ENCODE data around the gene C5orf47.

The C5orf47 gene

DNA sequence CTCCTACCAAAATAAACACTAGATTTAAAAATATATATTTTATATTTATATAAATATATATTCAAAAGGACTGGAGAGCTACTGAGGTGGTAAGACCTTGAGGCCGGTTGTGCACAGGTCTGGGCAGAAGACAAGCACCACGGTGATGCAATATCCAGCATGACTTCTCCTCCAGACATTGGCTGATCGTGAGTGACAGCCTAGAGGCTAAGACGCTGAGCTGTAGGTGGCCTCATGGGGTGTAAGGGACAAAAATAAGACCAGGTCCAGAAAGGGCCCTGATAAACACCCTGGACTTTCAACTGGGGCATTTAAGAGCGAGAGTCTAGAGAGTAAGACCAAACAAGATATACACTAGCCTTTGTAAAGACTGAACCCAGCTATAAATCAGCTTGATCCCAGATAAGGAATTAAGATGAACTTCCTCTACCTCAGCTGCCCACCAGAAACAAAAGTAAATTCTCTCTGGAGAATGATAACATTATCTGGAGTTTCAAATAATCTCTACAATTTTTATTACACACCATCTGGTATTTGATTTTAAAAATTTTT lies 14.2 kb upstream of the C5orf47 start:
- Histone ChIP-seq H3K79me1 (ENCODE audit: low read length) (peaks cover 3% of the 10 kb centered on the region), H3K9me3 (ENCODE audit: insufficient read depth, low read depth, low read length) (no peaks in the 10 kb centered on the region), H3K9ac (ENCODE audit: low read length) (no peak overlapping the region), H3K4me1 (ENCODE audit: control insufficient read depth in 1 of 2, insufficient read depth in 2 of 2, low read length in 2 of 2) (peaks cover 6 to 12% of the 10 kb centered on the region in 2 experiments), H3K27me3 (ENCODE audit: insufficient read depth, low read length) (no peaks in the 10 kb centered on the region), H3K36me3 (ENCODE audit: control insufficient read depth in 1 of 2, insufficient read depth in 2 of 2, low read length in 2 of 2) (no peaks in the 10 kb centered on the region), H3K4ac (ENCODE audit: low read depth, low read length) (no peak overlapping the region), H3K4me3 (ENCODE audit: low read depth, low read length) (no peak overlapping the region), H3K14ac (ENCODE audit: low read length) (no peak overlapping the region), H3K27ac (ENCODE audit: low read depth, low read length) (no peak overlapping the region), H2BK5ac (ENCODE audit: low read depth, low read length, poor library complexity) (no peak overlapping the region), H2BK120ac (ENCODE audit: insufficient read depth, low read length, poor library complexity) (no peak overlapping the region), H4K12ac (ENCODE audit: low read depth, low read length) (no peak overlapping the region), H3K79me2 (ENCODE audit: control insufficient read depth, insufficient read depth, low read length, poor library complexity) (no peaks in the 10 kb centered on the region), H3K18ac (ENCODE audit: low read length) (no peak overlapping the region), H4K8ac (ENCODE audit: low read depth, low read length) (no peak overlapping the region), H2AK5ac (ENCODE audit: low read length) (no peak overlapping the region), H2BK12ac (ENCODE audit: low read length) (no peak overlapping the region), H4K91ac (ENCODE audit: low read depth, low read length) (no peak overlapping the region), H3K4me2 (ENCODE audit: low read length) (no peak overlapping the region), H3K23ac (ENCODE audit: low read length) (no peak overlapping the region), H2AFZ (ENCODE audit: insufficient read depth, low read length, poor library complexity) (no peak overlapping the region)
- peak in 1 of 2 donors; percentile 38 for DNase-seq
- WGBS (ENCODE audit: extremely low coverage, insufficient coverage, insufficient read length) = no CpG with 5 or more reads among the region's 5 CpGs

- H2AK5ac ChIP-seq (ENCODE audit: low read length) = no peak overlapping the region
- H3K4me3 ChIP-seq (ENCODE audit: low read depth, low read length) = no peak overlapping the region
- H3K4ac ChIP-seq (ENCODE audit: low read depth, low read length) = no peak overlapping the region
- H4K91ac ChIP-seq (ENCODE audit: low read depth, low read length) = no peak overlapping the region
- H3K27me3 ChIP-seq (ENCODE audit: insufficient read depth, low read length) = no peaks in the 10 kb centered on the region
- H2BK120ac ChIP-seq (ENCODE audit: insufficient read depth, low read length, poor library complexity) = no peak overlapping the region
- H3K27ac ChIP-seq (ENCODE audit: low read depth, low read length) = no peak overlapping the region
- peaks cover 1% of the 10 kb centered on the region for H3K9me3 ChIP-seq (ENCODE audit: insufficient read depth, low read depth, low read length)
- no peak overlapping the region for H4K8ac ChIP-seq (ENCODE audit: low read depth, low read length)
- no peaks in the 10 kb centered on the region for H3K79me1 ChIP-seq (ENCODE audit: low read length)
- H3K9ac ChIP-seq (ENCODE audit: low read length) = no peak overlapping the region
- no peak for DNase-seq
- no CpG with 5 or more reads among the region's 5 CpGs for WGBS (ENCODE audit: extremely low coverage, insufficient coverage, insufficient read length)
- no peak overlapping the region for H4K12ac ChIP-seq (ENCODE audit: low read depth, low read length)
- no peaks in the 10 kb centered on the region for H3K4me1 ChIP-seq (ENCODE audit: control insufficient read depth in 1 of 2, insufficient read depth in 2 of 2, low read length in 2 of 2)
- no peaks in the 10 kb centered on the region for H3K79me2 ChIP-seq (ENCODE audit: control insufficient read depth, insufficient read depth, low read length, poor library complexity)
- H3K14ac ChIP-seq (ENCODE audit: low read length) = no peak overlapping the region
- H2BK5ac ChIP-seq (ENCODE audit: low read depth, low read length, poor library complexity) = no peak overlapping the region
- H3K18ac ChIP-seq (ENCODE audit: low read length) = no peak overlapping the region
- no peak overlapping the region for H3K23ac ChIP-seq (ENCODE audit: low read length)
- no peak overlapping the region for H2BK12ac ChIP-seq (ENCODE audit: low read length)
- H3K4me2 ChIP-seq (ENCODE audit: low read length) = no peak overlapping the region
- H3K36me3 ChIP-seq (ENCODE audit: control insufficient read depth in 1 of 2, insufficient read depth in 2 of 2, low read length in 2 of 2) = no peaks in the 10 kb centered on the region
- no peak overlapping the region for H2AFZ ChIP-seq (ENCODE audit: insufficient read depth, low read length, poor library complexity)
Measured at GRCh38 chr5:173981185-173981761, 7.7 kb upstream of the C5orf47 start.

DNA sequence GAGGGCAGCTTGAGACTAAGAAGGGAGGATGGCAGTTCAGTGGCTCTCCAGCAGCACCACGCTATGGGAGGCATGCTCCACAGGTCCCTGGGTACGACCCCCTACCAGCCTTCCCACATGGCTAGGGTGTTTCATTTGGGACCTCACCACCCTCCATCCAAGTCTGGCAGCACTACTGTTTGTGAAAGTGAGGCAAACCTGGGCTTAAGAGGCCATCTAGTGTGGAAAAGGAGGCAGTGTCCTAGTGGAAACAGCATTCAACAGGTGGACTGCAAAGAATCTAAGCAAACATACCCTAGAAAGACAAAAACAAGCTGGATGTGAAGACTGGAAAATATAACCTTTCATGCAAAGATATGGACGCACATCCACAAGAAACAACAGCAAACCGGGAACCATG lies 4.8 kb upstream of the C5orf47 start:
- Histone ChIP-seq H2BK5ac (ENCODE audit: low read depth, low read length, poor library complexity) (no peak overlapping the region), H3K9me3 (ENCODE audit: insufficient read depth, low read depth, low read length) (peaks cover 1% of the 10 kb centered on the region), H3K4me1 (ENCODE audit: control insufficient read depth in 1 of 2, insufficient read depth in 2 of 2, low read length in 2 of 2) (no peaks in the 10 kb centered on the region), H4K12ac (ENCODE audit: low read depth, low read length) (no peak overlapping the region), H4K8ac (ENCODE audit: low read depth, low read length) (no peak overlapping the region), H3K9ac (ENCODE audit: low read length) (no peak overlapping the region), H2BK12ac (ENCODE audit: low read length) (no peak overlapping the region), H3K27me3 (ENCODE audit: insufficient read depth, low read length) (no peaks in the 10 kb centered on the region), H3K4me2 (ENCODE audit: low read length) (no peak overlapping the region), H3K14ac (ENCODE audit: low read length) (no peak overlapping the region), H2AFZ (ENCODE audit: insufficient read depth, low read length, poor library complexity) (no peak overlapping the region), H2BK120ac (ENCODE audit: insufficient read depth, low read length, poor library complexity) (no peak overlapping the region), H3K18ac (ENCODE audit: low read length) (no peak overlapping the region), H3K4ac (ENCODE audit: low read depth, low read length) (no peak overlapping the region), H3K27ac (ENCODE audit: low read depth, low read length) (no peak overlapping the region), H3K23ac (ENCODE audit: low read length) (no peak overlapping the region), H3K36me3 (ENCODE audit: control insufficient read depth in 1 of 2, insufficient read depth in 2 of 2, low read length in 2 of 2) (no peaks in the 10 kb centered on the region), H3K79me1 (ENCODE audit: low read length) (no peaks in the 10 kb centered on the region), H3K4me3 (ENCODE audit: low read depth, low read length) (no peak overlapping the region), H4K91ac (ENCODE audit: low read depth, low read length) (no peak overlapping the region), H2AK5ac (ENCODE audit: low read length) (no peak overlapping the region), H3K79me2 (ENCODE audit: control insufficient read depth, insufficient read depth, low read length, poor library complexity) (no peaks in the 10 kb centered on the region)
- peak in 1 of 2 donors; percentile 32 for DNase-seq
- no CpG with 5 or more reads among the region's 4 CpGs for WGBS (ENCODE audit: extremely low coverage, insufficient coverage, insufficient read length)

DNA sequence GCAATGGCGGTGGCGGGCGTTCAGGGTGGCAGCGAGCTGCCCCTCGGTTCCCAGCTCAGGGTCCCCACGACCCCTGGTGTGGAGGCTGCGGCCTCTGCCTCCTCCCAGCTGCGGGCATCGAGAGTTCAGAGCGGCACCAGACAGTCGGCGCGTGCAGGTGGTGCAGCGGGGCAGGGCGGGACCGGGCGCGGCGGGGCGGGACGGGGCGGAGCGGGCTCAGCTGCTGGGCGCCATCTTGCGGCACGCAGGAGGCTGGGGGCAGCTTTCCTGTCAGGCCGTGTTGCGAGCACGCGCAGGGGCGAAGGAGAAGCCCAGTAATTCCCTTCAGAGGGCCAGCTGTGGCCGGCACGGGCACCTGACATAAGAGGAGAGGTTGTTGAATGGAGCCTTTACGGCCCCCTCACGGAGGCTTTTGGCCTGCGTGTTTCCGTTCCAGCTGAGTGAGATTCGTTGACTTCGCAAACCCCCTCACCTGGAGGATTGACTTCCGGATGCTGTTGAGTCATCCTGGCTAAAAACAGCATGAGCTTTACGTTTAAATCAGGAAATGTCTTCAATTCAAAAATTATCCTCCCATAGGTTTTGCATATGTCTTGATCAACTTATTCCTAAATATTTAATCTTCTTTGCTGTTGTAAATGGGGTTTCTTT lies 587 bp downstream of the C5orf47 start:
- H3K36me3 ChIP-seq (ENCODE audit: control insufficient read depth in 1 of 2, insufficient read depth in 2 of 2, low read length in 2 of 2) = no peaks in the 10 kb centered on the region
- WGBS (ENCODE audit: extremely low coverage, insufficient coverage, insufficient read length) = no CpG with 5 or more reads among the region's 41 CpGs
- H4K12ac ChIP-seq (ENCODE audit: low read depth, low read length) = no peak overlapping the region
- peaks cover 3% of the 10 kb centered on the region for H3K9me3 ChIP-seq (ENCODE audit: insufficient read depth, low read depth, low read length)
- H3K4me3 ChIP-seq (ENCODE audit: low read depth, low read length) = no peak overlapping the region
- H2BK120ac ChIP-seq (ENCODE audit: insufficient read depth, low read length, poor library complexity) = no peak overlapping the region
- H2BK12ac ChIP-seq (ENCODE audit: low read length) = no peak overlapping the region
- H3K4me2 ChIP-seq (ENCODE audit: low read length) = no peak overlapping the region
- no peak overlapping the region for H3K4ac ChIP-seq (ENCODE audit: low read depth, low read length)
- no peak overlapping the region for H4K91ac ChIP-seq (ENCODE audit: low read depth, low read length)
- no peaks in the 10 kb centered on the region for H3K79me1 ChIP-seq (ENCODE audit: low read length)
- no peak overlapping the region for H3K18ac ChIP-seq (ENCODE audit: low read length)
- H3K23ac ChIP-seq (ENCODE audit: low read length) = no peak overlapping the region
- H2BK5ac ChIP-seq (ENCODE audit: low read depth, low read length, poor library complexity) = no peak overlapping the region
- no peak overlapping the region for H3K27ac ChIP-seq (ENCODE audit: low read depth, low read length)
- DNase-seq = peak in 1 of 2 donors; percentile 17
- H3K27me3 ChIP-seq (ENCODE audit: insufficient read depth, low read length) = no peaks in the 10 kb centered on the region
- no peaks in the 10 kb centered on the region for H3K79me2 ChIP-seq (ENCODE audit: control insufficient read depth, insufficient read depth, low read length, poor library complexity)
- H3K4me1 ChIP-seq (ENCODE audit: control insufficient read depth in 1 of 2, insufficient read depth in 2 of 2, low read length in 2 of 2) = no peaks in the 10 kb centered on the region
- no peak overlapping the region for H2AFZ ChIP-seq (ENCODE audit: insufficient read depth, low read length, poor library complexity)
- no peak overlapping the region for H2AK5ac ChIP-seq (ENCODE audit: low read length)
- H3K14ac ChIP-seq (ENCODE audit: low read length) = no peak overlapping the region
- no peak overlapping the region for H3K9ac ChIP-seq (ENCODE audit: low read length)
- H4K8ac ChIP-seq (ENCODE audit: low read depth, low read length) = no peak overlapping the region

Data from trophoblast cell (in vitro differentiated cells and primary cell).